ENCODE data around the gene MTARC2.

Gene MTARC2

GRCh38 chr1:220825819-220826551, 77.9 kb downstream of the MTARC2 start:
- no peak overlapping the region for H3K27ac ChIP-seq
- no peak for TF ChIP-seq CTCF (conservative IDR thresholded peaks at IDR 0.05)

- TF ChIP-seq CTCF (conservative IDR thresholded peaks at IDR 0.05) = no peak
- H3K27ac ChIP-seq = no peak overlapping the region
Measured at GRCh38 chr1:220826729-220827128, 78.6 kb downstream of the MTARC2 start.

GRCh38 chr1:220827445-220828178, 79.5 kb downstream of the MTARC2 start:
- TF ChIP-seq CTCF (conservative IDR thresholded peaks at IDR 0.05) = no peak

GRCh38 chr1:220828179-220828490, 80.0 kb downstream of the MTARC2 start:
- TF ChIP-seq CTCF (conservative IDR thresholded peaks at IDR 0.05) = no peak
- no peak overlapping the region for H3K27ac ChIP-seq

More at GRCh38 chr1:220827445-220828178, 79.5 kb downstream of the MTARC2 start:
- H3K27ac ChIP-seq = no peak overlapping the region

- no peak for TF ChIP-seq CTCF (conservative IDR thresholded peaks at IDR 0.05)
- no peak overlapping the region for H3K27ac ChIP-seq
Measured at GRCh38 chr1:220828950-220829586, 80.9 kb downstream of the MTARC2 start.

- H3K27ac ChIP-seq = no peak overlapping the region
- TF ChIP-seq CTCF (conservative IDR thresholded peaks at IDR 0.05) = no peak
Measured at GRCh38 chr1:220833436-220833835, 85.3 kb downstream of the MTARC2 start.
